GM12878 (cell line): ENCODE measurements around the gene BMPR1B. TPM values are rescaled to one million over a fixed set of nuclear protein-coding genes. Genes with fewer than 3 reads are reported as not detected.

Source experiments
- ATAC-seq: fragments of 200-7000 bp; cut with Tn5 transposase; 3 replicates; pipeline ENCODE4 v1.9.1; 2020; ENCODE audit warnings: mild to moderate bottlenecking, moderate library complexity
- BruUV-seq: library from RNA; stranded (reverse); fragments of 400-500 nt; replicated peaks from 2 replicates; lab custom pipeline; 2021; lab: Mats Ljungman, UMichigan
- CTCF ChIA-PET: fragments of 300-600 bp; sonication (Branson Sonifier 250); formaldehyde crosslinking; extraction: SDS; loops from one replicate; lab custom pipeline; 2021; ENCODE audit warnings: inconsistent platforms; lab: Yijun Ruan, JAX
- POLR2A ChIA-PET: fragments of 350-600 bp; formaldehyde crosslinking; extraction: SDS; loops from one replicate; lab custom pipeline; 2021; ENCODE audit warnings: inconsistent platforms; lab: Charles Lee
- RAD21 ChIA-PET: fragments of 300-600 bp; sonication (Branson Sonifier 250); formaldehyde crosslinking; loops from one replicate; lab custom pipeline; 2023; ENCODE audit warnings: antibody characterized with exemption; ENCODE audit not compliant: unreplicated experiment; lab: Charles Lee
- SMC1A ChIA-PET: fragments of 300-600 bp; sonication (Branson Sonifier 250); formaldehyde crosslinking; loops from one replicate; lab custom pipeline; 2023; ENCODE audit not compliant: unreplicated experiment, uncharacterized antibody; lab: Charles Lee
- DNase-seq: peaks from one replicate; pipeline ENCODE4 v3.0.0-alpha.2; 2011; ENCODE audit warnings: low read depth, low spot score
- FAIRE-seq: peaks from 3 replicates; lab custom pipeline; 2011; peaks lifted over from hg19 to GRCh38; lab: Jason Lieb, UNC
- H2AFZ ChIP-seq: 2 replicates; pipeline ENCODE4 v1.6.0; 2011; ENCODE audit warnings: low read depth, low read length, control low read depth; ENCODE audit not compliant: control insufficient read depth
- H3K27ac ChIP-seq: 2 replicates; pipeline ENCODE4 v1.5.1; 2011; ENCODE audit warnings: control low read depth; ENCODE audit not compliant: control insufficient read depth, insufficient read depth
- H3K27me3 ChIP-seq, 2 experiments: replicated peaks in 1 of 2; 2 replicates each; pipeline versions ENCODE4 v1.6.0 to v1.6.1; 2011; ENCODE audit warnings: low read length in 1 of 2; ENCODE audit not compliant: control insufficient read depth in 2 of 2, insufficient read depth in 2 of 2
- H3K36me3 ChIP-seq, 2 experiments: 2 replicates each; pipeline ENCODE4 v1.5.1; 2011; ENCODE audit warnings: low read length in 1 of 2; ENCODE audit not compliant: control insufficient read depth in 2 of 2, insufficient read depth in 2 of 2
- H3K4me1 ChIP-seq: 2 replicates; pipeline ENCODE4 v1.6.1; 2011; ENCODE audit warnings: mild to moderate bottlenecking, low read length, moderate library complexity, mixed read lengths; ENCODE audit not compliant: control insufficient read depth, insufficient read depth
- H3K4me2 ChIP-seq: 2 replicates; pipeline ENCODE4 v1.6.0; 2011; ENCODE audit warnings: control low read depth; ENCODE audit not compliant: control insufficient read depth, insufficient read depth
- H3K4me3 ChIP-seq: fragments of 200-600 bp; sonication (generic); 2 replicates; pipeline ENCODE4 v1.5.1; 2016
- H3K79me2 ChIP-seq: 2 replicates; pipeline ENCODE4 v1.6.0; 2011; ENCODE audit warnings: low read length; ENCODE audit not compliant: control insufficient read depth, insufficient read depth
- H3K9ac ChIP-seq: 2 replicates; pipeline ENCODE4 v1.8.0; 2011; ENCODE audit warnings: low read length, control low read depth, mixed read lengths; ENCODE audit not compliant: control insufficient read depth, insufficient read depth
- H3K9me3 ChIP-seq: replicated peaks from 3 replicates; pipeline ENCODE4 v1.5.1; 2011; ENCODE audit warnings: mild to moderate bottlenecking, low read length; ENCODE audit not compliant: control insufficient read depth, insufficient read depth
- H4K20me1 ChIP-seq: 2 replicates; pipeline ENCODE4 v1.6.0; 2011; ENCODE audit not compliant: control insufficient read depth, insufficient read depth
- ASH2L ChIP-seq: fragments of 300-600, 200-600 bp; sonication (generic); IDR thresholded peaks from 2 replicates; pipeline ENCODE4 v1.6.1; 2017; ENCODE audit warnings: low read depth, mild to moderate bottlenecking, borderline replicate concordance
- CBX5 ChIP-seq: sonication (generic); IDR thresholded peaks from 2 replicates; pipeline ENCODE4 v1.6.1; 2016; ENCODE audit warnings: low read depth, moderate library complexity, mild to moderate bottlenecking, inconsistent platforms
- SIN3A ChIP-seq: IDR thresholded peaks from 2 replicates; pipeline ENCODE4 v1.6.1; 2012; ENCODE audit warnings: low read depth, low read length, improper control_type of control experiment
- SRF ChIP-seq, 2 experiments: IDR thresholded peaks; 2 replicates each; pipeline ENCODE4 v1.6.1; 2011; ENCODE audit warnings: low read depth in 2 of 2, low read length in 2 of 2, mild to moderate bottlenecking in 1 of 2, moderate library complexity in 1 of 2
- in situ Hi-C: fragments of 300-500 bp; cut with MboI; formaldehyde crosslinking; loops from 9 replicates; pipeline ENCODE4 v1.14.3; 2018; ENCODE audit warnings: mixed read lengths
- intact Hi-C: fragments of 100-400 bp; cut with micrococcal nuclease; formaldehyde crosslinking; loops from one replicate; pipeline ENCODE4 v1.14.2; 2022; ENCODE audit not compliant: unreplicated experiment
- polyA plus RNA-seq, 11 experiments: library from polyadenylated mRNA; depleted of rRNA in 4 of 11; unstranded in 6 of 11; stranded (reverse) in 5 of 11; fragments of >200 nt; fragmentation: Nextera tagmentation in 4 of 11; fragmentation: Illumina TruSeq in 1 of 11; extraction: Ambion mirVana in 4 of 11; extraction: Trizol in 1 of 11; gene quantifications; 1 replicate in 1 of 11; 2 replicates in 10 of 11; pipeline versions ENCODE4 v1.2.1 to v1.2.3, GENCODE V29; 2011 to 2016; ENCODE audit warnings: inconsistent platforms in 2 of 11, missing spikeins in 2 of 11, low read depth in 1 of 11
- total RNA-seq, 4 experiments: library from RNA; depleted of rRNA in 3 of 4; stranded (reverse); fragments of >200 nt in 3 of 4; fragmentation: Illumina TruSeq in 1 of 4; extraction: Trizol in 1 of 4; gene quantifications; 2 replicates each; pipeline versions ENCODE4 v1.2.1 to v1.2.3, GENCODE V29; 2013 to 2021
- TF ChIP-seq, protein P1 (sequence below), 3 experiments: IDR thresholded peaks in 2 of 3; conservative IDR thresholded peaks in 1 of 3; 2 replicates each; pipeline ENCODE4 v1.5.1; 2011; ENCODE audit warnings: low read depth in 3 of 3, low read length in 3 of 3, mild to moderate bottlenecking in 3 of 3, control low read depth in 2 of 3, moderate library complexity in 2 of 3, inconsistent platforms in 1 of 3, mixed read lengths in 1 of 3; ENCODE audit not compliant: control insufficient read depth in 2 of 3, insufficient read depth in 1 of 3; ENCODE audit errors: extremely low read depth in 1 of 3
- TF ChIP-seq, protein P2 (sequence below): fragments of 450-650 bp; IDR thresholded peaks from 2 replicates; pipeline ENCODE4 v1.6.1; 2014; ENCODE audit warnings: mild to moderate bottlenecking
- TF ChIP-seq, protein P3 (sequence below): IDR thresholded peaks from 2 replicates; pipeline ENCODE4 v1.6.1; 2012; ENCODE audit warnings: low read depth, low read length, improper control_type of control experiment
- TF ChIP-seq, protein P4 (sequence below): fragments of 450-650 bp; IDR thresholded peaks from 2 replicates; pipeline ENCODE4 v1.6.1; 2016; ENCODE audit warnings: mild to moderate bottlenecking
- TF ChIP-seq, protein P5 (sequence below): fragments of 450-650 bp; IDR thresholded peaks from 2 replicates; pipeline ENCODE4 v1.6.1; 2017; ENCODE audit warnings: borderline replicate concordance
- TF ChIP-seq, protein P6 (sequence below): fragments of 450-650 bp; IDR thresholded peaks from 2 replicates; pipeline ENCODE4 v1.6.1; 2017; ENCODE audit warnings: low read depth, mild to moderate bottlenecking, moderate library complexity
- TF ChIP-seq, protein P7 (sequence below): IDR thresholded peaks from 2 replicates; pipeline ENCODE4 v1.6.1; 2012; ENCODE audit warnings: low read length, inconsistent platforms

The BMPR1B gene
- total and polyA plus RNA-seq, 10 of the 15 experiments (the other 5 are each of a cell fraction or from before 2014, with no cell fraction given), result not detected

DNA sequence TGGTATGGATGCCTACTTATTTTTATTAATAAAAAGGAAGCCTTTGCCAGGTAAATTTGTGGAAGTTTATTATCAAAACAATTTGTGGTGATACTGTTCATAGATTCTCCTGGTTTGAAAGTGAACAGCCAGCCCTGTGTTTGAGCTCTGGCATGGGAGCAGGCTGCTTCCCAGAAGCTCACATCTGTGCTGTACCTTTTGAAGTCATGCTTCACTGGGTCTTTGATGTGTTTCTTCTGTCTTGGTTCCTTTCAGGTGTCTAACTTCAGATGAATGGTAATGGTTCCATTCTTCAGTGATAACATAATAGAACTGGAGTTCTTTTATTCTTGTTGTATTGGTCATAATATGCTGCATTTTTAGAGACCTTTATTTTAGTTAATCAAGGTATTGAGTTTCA, 85.5 kb downstream of the BMPR1B start:
- ChIA-PET POLR2A (no interaction called here), RAD21 (no interaction called here), CTCF (no interaction called here), SMC1A (no interaction called here)
- no peaks in the 10 kb centered on the region for H3K4me1 ChIP-seq
- no peaks in the 10 kb centered on the region for H4K20me1 ChIP-seq
- no peaks in the 10 kb centered on the region for H3K9me3 ChIP-seq
- in situ Hi-C loops (no loop called here), intact Hi-C loops (no loop called here)
- no peak for DNase-seq
- no peak overlapping the region for H3K4me3 ChIP-seq
- ATAC-seq, result no peak
- no peak overlapping the region for H3K4me2 ChIP-seq
- H3K36me3 ChIP-seq, result no peaks in the 10 kb centered on the region
- H3K27me3 ChIP-seq, result no peaks in the 10 kb centered on the region
- no peak overlapping the region for H3K27ac ChIP-seq
- no peaks in the 10 kb centered on the region for H3K79me2 ChIP-seq
- no peak for FAIRE-seq
- no TSS peak for BruUV-seq
- no peak overlapping the region for H2AFZ ChIP-seq
- H3K9ac ChIP-seq, result no peak overlapping the region
- TF ChIP-seq, protein P1, sequence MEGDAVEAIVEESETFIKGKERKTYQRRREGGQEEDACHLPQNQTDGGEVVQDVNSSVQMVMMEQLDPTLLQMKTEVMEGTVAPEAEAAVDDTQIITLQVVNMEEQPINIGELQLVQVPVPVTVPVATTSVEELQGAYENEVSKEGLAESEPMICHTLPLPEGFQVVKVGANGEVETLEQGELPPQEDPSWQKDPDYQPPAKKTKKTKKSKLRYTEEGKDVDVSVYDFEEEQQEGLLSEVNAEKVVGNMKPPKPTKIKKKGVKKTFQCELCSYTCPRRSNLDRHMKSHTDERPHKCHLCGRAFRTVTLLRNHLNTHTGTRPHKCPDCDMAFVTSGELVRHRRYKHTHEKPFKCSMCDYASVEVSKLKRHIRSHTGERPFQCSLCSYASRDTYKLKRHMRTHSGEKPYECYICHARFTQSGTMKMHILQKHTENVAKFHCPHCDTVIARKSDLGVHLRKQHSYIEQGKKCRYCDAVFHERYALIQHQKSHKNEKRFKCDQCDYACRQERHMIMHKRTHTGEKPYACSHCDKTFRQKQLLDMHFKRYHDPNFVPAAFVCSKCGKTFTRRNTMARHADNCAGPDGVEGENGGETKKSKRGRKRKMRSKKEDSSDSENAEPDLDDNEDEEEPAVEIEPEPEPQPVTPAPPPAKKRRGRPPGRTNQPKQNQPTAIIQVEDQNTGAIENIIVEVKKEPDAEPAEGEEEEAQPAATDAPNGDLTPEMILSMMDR (IDR thresholded peaks at IDR 0.05 in 2 of 3, conservative IDR thresholded peaks at IDR 0.05 in 1 of 3; ENCODE audit: control insufficient read depth in 2 of 3, extremely low read depth in 1 of 3, insufficient read depth in 1 of 3, low read depth in 3 of 3, low read length in 3 of 3), result no peak
- TF ChIP-seq, protein P2, sequence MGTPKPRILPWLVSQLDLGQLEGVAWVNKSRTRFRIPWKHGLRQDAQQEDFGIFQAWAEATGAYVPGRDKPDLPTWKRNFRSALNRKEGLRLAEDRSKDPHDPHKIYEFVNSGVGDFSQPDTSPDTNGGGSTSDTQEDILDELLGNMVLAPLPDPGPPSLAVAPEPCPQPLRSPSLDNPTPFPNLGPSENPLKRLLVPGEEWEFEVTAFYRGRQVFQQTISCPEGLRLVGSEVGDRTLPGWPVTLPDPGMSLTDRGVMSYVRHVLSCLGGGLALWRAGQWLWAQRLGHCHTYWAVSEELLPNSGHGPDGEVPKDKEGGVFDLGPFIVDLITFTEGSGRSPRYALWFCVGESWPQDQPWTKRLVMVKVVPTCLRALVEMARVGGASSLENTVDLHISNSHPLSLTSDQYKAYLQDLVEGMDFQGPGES, result no peak
- TF ChIP-seq SRF (IDR thresholded peaks at IDR 0.05; ENCODE audit: low read depth in 2 of 2, low read length in 2 of 2), result no peak
- TF ChIP-seq SIN3A, result no peak
- TF ChIP-seq, protein P3, sequence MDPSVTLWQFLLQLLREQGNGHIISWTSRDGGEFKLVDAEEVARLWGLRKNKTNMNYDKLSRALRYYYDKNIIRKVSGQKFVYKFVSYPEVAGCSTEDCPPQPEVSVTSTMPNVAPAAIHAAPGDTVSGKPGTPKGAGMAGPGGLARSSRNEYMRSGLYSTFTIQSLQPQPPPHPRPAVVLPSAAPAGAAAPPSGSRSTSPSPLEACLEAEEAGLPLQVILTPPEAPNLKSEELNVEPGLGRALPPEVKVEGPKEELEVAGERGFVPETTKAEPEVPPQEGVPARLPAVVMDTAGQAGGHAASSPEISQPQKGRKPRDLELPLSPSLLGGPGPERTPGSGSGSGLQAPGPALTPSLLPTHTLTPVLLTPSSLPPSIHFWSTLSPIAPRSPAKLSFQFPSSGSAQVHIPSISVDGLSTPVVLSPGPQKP, result no peak
- TF ChIP-seq, protein P4, sequence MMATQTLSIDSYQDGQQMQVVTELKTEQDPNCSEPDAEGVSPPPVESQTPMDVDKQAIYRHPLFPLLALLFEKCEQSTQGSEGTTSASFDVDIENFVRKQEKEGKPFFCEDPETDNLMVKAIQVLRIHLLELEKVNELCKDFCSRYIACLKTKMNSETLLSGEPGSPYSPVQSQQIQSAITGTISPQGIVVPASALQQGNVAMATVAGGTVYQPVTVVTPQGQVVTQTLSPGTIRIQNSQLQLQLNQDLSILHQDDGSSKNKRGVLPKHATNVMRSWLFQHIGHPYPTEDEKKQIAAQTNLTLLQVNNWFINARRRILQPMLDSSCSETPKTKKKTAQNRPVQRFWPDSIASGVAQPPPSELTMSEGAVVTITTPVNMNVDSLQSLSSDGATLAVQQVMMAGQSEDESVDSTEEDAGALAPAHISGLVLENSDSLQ, result no peak
- no peak for TF ChIP-seq ASH2L
- TF ChIP-seq, protein P5, sequence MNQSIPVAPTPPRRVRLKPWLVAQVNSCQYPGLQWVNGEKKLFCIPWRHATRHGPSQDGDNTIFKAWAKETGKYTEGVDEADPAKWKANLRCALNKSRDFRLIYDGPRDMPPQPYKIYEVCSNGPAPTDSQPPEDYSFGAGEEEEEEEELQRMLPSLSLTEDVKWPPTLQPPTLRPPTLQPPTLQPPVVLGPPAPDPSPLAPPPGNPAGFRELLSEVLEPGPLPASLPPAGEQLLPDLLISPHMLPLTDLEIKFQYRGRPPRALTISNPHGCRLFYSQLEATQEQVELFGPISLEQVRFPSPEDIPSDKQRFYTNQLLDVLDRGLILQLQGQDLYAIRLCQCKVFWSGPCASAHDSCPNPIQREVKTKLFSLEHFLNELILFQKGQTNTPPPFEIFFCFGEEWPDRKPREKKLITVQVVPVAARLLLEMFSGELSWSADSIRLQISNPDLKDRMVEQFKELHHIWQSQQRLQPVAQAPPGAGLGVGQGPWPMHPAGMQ, result no peak
- no peak for TF ChIP-seq CBX5
- TF ChIP-seq, protein P6, sequence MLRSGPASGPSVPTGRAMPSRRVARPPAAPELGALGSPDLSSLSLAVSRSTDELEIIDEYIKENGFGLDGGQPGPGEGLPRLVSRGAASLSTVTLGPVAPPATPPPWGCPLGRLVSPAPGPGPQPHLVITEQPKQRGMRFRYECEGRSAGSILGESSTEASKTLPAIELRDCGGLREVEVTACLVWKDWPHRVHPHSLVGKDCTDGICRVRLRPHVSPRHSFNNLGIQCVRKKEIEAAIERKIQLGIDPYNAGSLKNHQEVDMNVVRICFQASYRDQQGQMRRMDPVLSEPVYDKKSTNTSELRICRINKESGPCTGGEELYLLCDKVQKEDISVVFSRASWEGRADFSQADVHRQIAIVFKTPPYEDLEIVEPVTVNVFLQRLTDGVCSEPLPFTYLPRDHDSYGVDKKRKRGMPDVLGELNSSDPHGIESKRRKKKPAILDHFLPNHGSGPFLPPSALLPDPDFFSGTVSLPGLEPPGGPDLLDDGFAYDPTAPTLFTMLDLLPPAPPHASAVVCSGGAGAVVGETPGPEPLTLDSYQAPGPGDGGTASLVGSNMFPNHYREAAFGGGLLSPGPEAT, result no peak
- TF ChIP-seq, protein P7, sequence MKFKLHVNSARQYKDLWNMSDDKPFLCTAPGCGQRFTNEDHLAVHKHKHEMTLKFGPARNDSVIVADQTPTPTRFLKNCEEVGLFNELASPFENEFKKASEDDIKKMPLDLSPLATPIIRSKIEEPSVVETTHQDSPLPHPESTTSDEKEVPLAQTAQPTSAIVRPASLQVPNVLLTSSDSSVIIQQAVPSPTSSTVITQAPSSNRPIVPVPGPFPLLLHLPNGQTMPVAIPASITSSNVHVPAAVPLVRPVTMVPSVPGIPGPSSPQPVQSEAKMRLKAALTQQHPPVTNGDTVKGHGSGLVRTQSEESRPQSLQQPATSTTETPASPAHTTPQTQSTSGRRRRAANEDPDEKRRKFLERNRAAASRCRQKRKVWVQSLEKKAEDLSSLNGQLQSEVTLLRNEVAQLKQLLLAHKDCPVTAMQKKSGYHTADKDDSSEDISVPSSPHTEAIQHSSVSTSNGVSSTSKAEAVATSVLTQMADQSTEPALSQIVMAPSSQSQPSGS, result no peak
